H9 (cell line): ENCODE measurements around the gene LPCAT1. TPM values are rescaled to one million over a fixed set of nuclear protein-coding genes. Genes with fewer than 3 reads are reported as not detected.

ENCODE experiments used
- DNase-seq: peaks from one replicate; pipeline ENCODE4 v3.0.0-alpha.2; 2017
- H2AFZ ChIP-seq: one replicate; pipeline ENCODE4 v1.6.1; 2013; ENCODE audit warnings: mild to moderate bottlenecking, low read length, control low read depth, moderate library complexity
- H2AK5ac ChIP-seq: 2 replicates; pipeline ENCODE4 v1.6.1; 2013; ENCODE audit warnings: low read length, control low read depth, mixed read lengths; ENCODE audit not compliant: insufficient read length
- H2BK120ac ChIP-seq: one replicate; pipeline ENCODE4 v1.6.1; 2013; ENCODE audit warnings: low read depth, mild to moderate bottlenecking, low read length, control low read depth, inconsistent platforms; ENCODE audit not compliant: poor library complexity, severe bottlenecking
- H2BK12ac ChIP-seq: 2 replicates; pipeline ENCODE4 v1.6.1; 2013; ENCODE audit warnings: low read length, control low read depth, mixed read lengths, low read depth; ENCODE audit not compliant: insufficient read length
- H2BK15ac ChIP-seq: 2 replicates; pipeline ENCODE4 v1.6.1; 2013; ENCODE audit warnings: low read depth, low read length, control low read depth
- H2BK20ac ChIP-seq: one replicate; pipeline ENCODE4 v1.6.1; 2013; ENCODE audit warnings: low read depth, mild to moderate bottlenecking, low read length, control low read depth, inconsistent platforms; ENCODE audit not compliant: poor library complexity, severe bottlenecking
- H2BK5ac ChIP-seq: 2 replicates; pipeline ENCODE4 v1.6.1; 2013; ENCODE audit warnings: low read length, control low read depth, mixed read lengths; ENCODE audit not compliant: insufficient read length
- H3K14ac ChIP-seq: 2 replicates; pipeline ENCODE4 v1.6.1; 2013; ENCODE audit warnings: low read length, control low read depth; ENCODE audit not compliant: insufficient read depth
- H3K18ac ChIP-seq: 2 replicates; pipeline ENCODE4 v1.6.1; 2013; ENCODE audit warnings: low read depth, mild to moderate bottlenecking, mixed read lengths, low read length, control low read depth; ENCODE audit not compliant: insufficient read length
- H3K23ac ChIP-seq: 2 replicates; pipeline ENCODE4 v1.6.1; 2013; ENCODE audit warnings: low read length, control low read depth, mixed read lengths, low read depth; ENCODE audit not compliant: insufficient read length
- H3K23me2 ChIP-seq: 2 replicates; pipeline ENCODE4 v1.6.1; 2013; ENCODE audit warnings: low read depth, mild to moderate bottlenecking, mixed read lengths, low read length, control low read depth; ENCODE audit not compliant: insufficient read length, poor library complexity, severe bottlenecking
- H3K27ac ChIP-seq: 2 replicates; pipeline ENCODE4 v1.5.1; 2013; ENCODE audit warnings: low read length, control low read depth, mixed read lengths, low read depth; ENCODE audit not compliant: insufficient read length
- H3K27me3 ChIP-seq: 2 replicates; pipeline ENCODE4 v1.6.1; 2013; ENCODE audit warnings: low read length, control low read depth, inconsistent platforms; ENCODE audit not compliant: insufficient read depth
- H3K4ac ChIP-seq: 2 replicates; pipeline ENCODE4 v1.6.1; 2013; ENCODE audit warnings: low read depth, mild to moderate bottlenecking, control low read depth, inconsistent platforms, low read length, moderate library complexity
- H3K4me1 ChIP-seq: 2 replicates; pipeline ENCODE4 v1.6.1; 2013; ENCODE audit warnings: low read length, control low read depth, inconsistent platforms; ENCODE audit not compliant: insufficient read depth
- H3K4me2 ChIP-seq: 2 replicates; pipeline ENCODE4 v1.6.1; 2013; ENCODE audit warnings: low read length, control low read depth, mixed read lengths; ENCODE audit not compliant: insufficient read length, insufficient read depth
- H3K56ac ChIP-seq: 2 replicates; pipeline ENCODE4 v1.6.1; 2013; ENCODE audit warnings: low read depth, mild to moderate bottlenecking, mixed read lengths, low read length, control low read depth; ENCODE audit not compliant: insufficient read length
- H3K79me1 ChIP-seq: 2 replicates; pipeline ENCODE4 v1.6.1; 2013; ENCODE audit warnings: low read depth, mild to moderate bottlenecking, moderate library complexity, low read length, control low read depth, inconsistent platforms; ENCODE audit not compliant: insufficient read depth, poor library complexity, severe bottlenecking
- H3K79me2 ChIP-seq: 2 replicates; pipeline ENCODE4 v1.6.1; 2013; ENCODE audit warnings: low read length, control low read depth, inconsistent platforms; ENCODE audit not compliant: insufficient read depth
- H3K9ac ChIP-seq: 2 replicates; pipeline ENCODE4 v1.6.1; 2013; ENCODE audit warnings: low read length, control low read depth, mixed read lengths; ENCODE audit not compliant: insufficient read length; ENCODE audit errors: extremely low read depth
- H3K9me3 ChIP-seq: one replicate; pipeline ENCODE4 v1.6.1; 2013; ENCODE audit warnings: low read depth, low read length, inconsistent platforms; ENCODE audit not compliant: control insufficient read depth
- H3T11ph ChIP-seq: one replicate; pipeline ENCODE4 v1.6.1; 2013; ENCODE audit warnings: mild to moderate bottlenecking, low read length, control low read depth, inconsistent platforms
- H4K20me1 ChIP-seq: one replicate; pipeline ENCODE4 v1.6.1; 2013; ENCODE audit not compliant: control insufficient read depth, insufficient read length, insufficient read depth
- H4K5ac ChIP-seq: 2 replicates; pipeline ENCODE4 v1.6.1; 2013; ENCODE audit warnings: low read depth, mild to moderate bottlenecking, mixed read lengths, low read length, control low read depth; ENCODE audit not compliant: insufficient read length
- H4K8ac ChIP-seq: replicated peaks from 2 replicates; pipeline ENCODE4 v1.6.1; 2013; ENCODE audit warnings: low read length, control low read depth, mixed read lengths, low read depth; ENCODE audit not compliant: insufficient read length
- H4K91ac ChIP-seq: 2 replicates; pipeline ENCODE4 v1.6.1; 2013; ENCODE audit warnings: low read depth, mild to moderate bottlenecking, moderate library complexity, mixed read lengths, low read length, control low read depth; ENCODE audit not compliant: insufficient read length
- H3K27ac Mint-ChIP-seq, 3 experiments: 2 replicates in 2 of 3; 3 replicates in 1 of 3; pipeline ENCODE4 v1.8.0; 2020 to 2021; ENCODE audit warnings: mixed read lengths in 3 of 3, mild to moderate bottlenecking in 1 of 3, moderate library complexity in 1 of 3
- H3K27me3 Mint-ChIP-seq: 2 replicates; pipeline ENCODE4 v1.8.0; 2021; ENCODE audit warnings: low read depth, mild to moderate bottlenecking, moderate library complexity, mixed read lengths
- H3K36me3 Mint-ChIP-seq, 3 experiments: 2 replicates in 2 of 3; 3 replicates in 1 of 3; pipeline ENCODE4 v1.8.0; 2020 to 2021; ENCODE audit warnings: low read depth in 3 of 3, mixed read lengths in 3 of 3; ENCODE audit not compliant: insufficient read depth in 1 of 3
- H3K4me1 Mint-ChIP-seq, 2 experiments: 2 replicates each; pipeline ENCODE4 v1.8.0; 2020; ENCODE audit warnings: mixed read lengths in 2 of 2
- H3K4me3 Mint-ChIP-seq, 2 experiments: 2 replicates in 1 of 2; 3 replicates in 1 of 2; pipeline ENCODE4 v1.8.0; 2020 to 2021; ENCODE audit warnings: mild to moderate bottlenecking in 2 of 2, mixed read lengths in 2 of 2, moderate library complexity in 1 of 2
- H3K9me3 Mint-ChIP-seq, 2 experiments: 2 replicates in 1 of 2; 3 replicates in 1 of 2; pipeline ENCODE4 v1.8.0; 2020; ENCODE audit warnings: mild to moderate bottlenecking in 2 of 2, mixed read lengths in 2 of 2, moderate library complexity in 1 of 2
- WGBS: extraction: QIAGEN DNeasy Blood & Tissue Kit; methylation state at CpG from one replicate; pipeline ENCODE4 v1.1.7; 2013; ENCODE audit warnings: missing lambda C conversion rate, low lambda C conversion rate, mixed read lengths; ENCODE audit not compliant: insufficient read length; ENCODE audit errors: extremely low coverage; 5-methylcytosine and 5-hydroxymethylcytosine counted together
- total RNA-seq: library from RNA; stranded (reverse); gene quantifications from 2 replicates; pipeline ENCODE4 v1.2.1, GENCODE V29; 2021
- TF ChIP-seq, protein P1 (sequence below): fragments of 200-600 bp; sonication (generic); conservative IDR thresholded peaks from 3 replicates; pipeline ENCODE4 v1.8.0; 2021; ENCODE audit warnings: antibody characterized with exemption, mild to moderate bottlenecking

Gene LPCAT1
- total RNA-seq, 1 experiment from 2014 or later: 231 TPM

DNA sequence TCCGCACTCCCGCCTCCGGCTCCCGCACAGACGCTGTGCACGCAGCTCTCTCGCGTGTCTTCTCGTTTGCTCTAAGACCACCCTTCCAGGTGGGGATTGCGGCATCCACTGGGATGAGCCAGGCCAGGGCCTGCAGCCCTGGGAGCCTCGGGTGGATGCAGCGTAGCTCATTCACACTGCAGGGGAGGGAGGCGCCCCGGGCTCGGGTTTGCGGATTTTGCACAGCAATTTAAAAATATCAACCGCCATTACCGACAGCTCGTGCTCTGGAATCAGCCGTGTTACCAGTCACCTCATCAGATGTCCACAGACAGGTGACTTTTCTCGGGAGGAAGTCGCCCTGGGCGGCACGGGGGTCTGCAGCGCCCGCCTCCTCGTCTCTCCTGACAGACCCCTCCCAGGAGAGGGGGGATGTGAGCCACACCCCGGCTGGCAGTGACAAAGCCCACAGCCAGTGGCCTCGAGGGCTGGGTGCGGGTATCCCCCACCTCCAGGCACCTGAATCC, 57.7 kb downstream of the LPCAT1 start:
- Mint-ChIP-seq H3K4me3 (no peak overlapping the region), H3K4me1 (peaks cover 0 to 5% of the 10 kb centered on the region in 2 experiments; a peak in 1 of 4 replicates), H3K36me3 (peaks cover 59 to 92% (median 87%) of the 10 kb centered on the region in 3 experiments), H3K27ac (peak overlapping the region in 2 of 3 experiments; percentile 18 to 89; a peak in 2 of 7 replicates), H3K9me3 (peaks cover 6 to 17% of the 10 kb centered on the region in 2 experiments; a peak in 4 of 5 replicates), H3K27me3 (no peaks in the 10 kb centered on the region; the same call in 1 of the 2 replicates)
- no peaks in the 10 kb centered on the region for H4K20me1 ChIP-seq
- no peaks in the 10 kb centered on the region for H3K9me3 ChIP-seq
- no peak overlapping the region for H2BK120ac ChIP-seq
- no peaks in the 10 kb centered on the region for H3K23me2 ChIP-seq
- no peak overlapping the region for H3K4me2 ChIP-seq
- no peak for DNase-seq
- no peak overlapping the region for H2BK15ac ChIP-seq
- H3K14ac ChIP-seq: no peak overlapping the region
- no peaks in the 10 kb centered on the region for H3K79me1 ChIP-seq
- no peak overlapping the region for H2AK5ac ChIP-seq
- no peak overlapping the region for H3K9ac ChIP-seq
- no peak overlapping the region for H4K91ac ChIP-seq
- H3K23ac ChIP-seq: no peak overlapping the region
- no peak overlapping the region for H3K56ac ChIP-seq
- H3K18ac ChIP-seq: no peak overlapping the region
- no peaks in the 10 kb centered on the region for H3K4me1 ChIP-seq
- H3K27me3 ChIP-seq: no peaks in the 10 kb centered on the region
- no peak overlapping the region for H4K5ac ChIP-seq
- H2AFZ ChIP-seq: no peak overlapping the region
- no peak overlapping the region for H3K27ac ChIP-seq
- no peaks in the 10 kb centered on the region; the same call in 1 of the 2 replicates for H3K79me2 ChIP-seq
- no peak overlapping the region for H3T11ph ChIP-seq
- H2BK20ac ChIP-seq: no peak overlapping the region
- H2BK12ac ChIP-seq: no peak overlapping the region
- no peak overlapping the region for H4K8ac ChIP-seq
- H3K4ac ChIP-seq: no peak overlapping the region
- TF ChIP-seq, protein P1, sequence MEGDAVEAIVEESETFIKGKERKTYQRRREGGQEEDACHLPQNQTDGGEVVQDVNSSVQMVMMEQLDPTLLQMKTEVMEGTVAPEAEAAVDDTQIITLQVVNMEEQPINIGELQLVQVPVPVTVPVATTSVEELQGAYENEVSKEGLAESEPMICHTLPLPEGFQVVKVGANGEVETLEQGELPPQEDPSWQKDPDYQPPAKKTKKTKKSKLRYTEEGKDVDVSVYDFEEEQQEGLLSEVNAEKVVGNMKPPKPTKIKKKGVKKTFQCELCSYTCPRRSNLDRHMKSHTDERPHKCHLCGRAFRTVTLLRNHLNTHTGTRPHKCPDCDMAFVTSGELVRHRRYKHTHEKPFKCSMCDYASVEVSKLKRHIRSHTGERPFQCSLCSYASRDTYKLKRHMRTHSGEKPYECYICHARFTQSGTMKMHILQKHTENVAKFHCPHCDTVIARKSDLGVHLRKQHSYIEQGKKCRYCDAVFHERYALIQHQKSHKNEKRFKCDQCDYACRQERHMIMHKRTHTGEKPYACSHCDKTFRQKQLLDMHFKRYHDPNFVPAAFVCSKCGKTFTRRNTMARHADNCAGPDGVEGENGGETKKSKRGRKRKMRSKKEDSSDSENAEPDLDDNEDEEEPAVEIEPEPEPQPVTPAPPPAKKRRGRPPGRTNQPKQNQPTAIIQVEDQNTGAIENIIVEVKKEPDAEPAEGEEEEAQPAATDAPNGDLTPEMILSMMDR: no peak
- no CpG with 5 or more reads among the region's 30 CpGs for WGBS
- H2BK5ac ChIP-seq: no peak overlapping the region
